Measurements from ENCODE around the gene TAF4B.

The TAF4B gene

DNA sequence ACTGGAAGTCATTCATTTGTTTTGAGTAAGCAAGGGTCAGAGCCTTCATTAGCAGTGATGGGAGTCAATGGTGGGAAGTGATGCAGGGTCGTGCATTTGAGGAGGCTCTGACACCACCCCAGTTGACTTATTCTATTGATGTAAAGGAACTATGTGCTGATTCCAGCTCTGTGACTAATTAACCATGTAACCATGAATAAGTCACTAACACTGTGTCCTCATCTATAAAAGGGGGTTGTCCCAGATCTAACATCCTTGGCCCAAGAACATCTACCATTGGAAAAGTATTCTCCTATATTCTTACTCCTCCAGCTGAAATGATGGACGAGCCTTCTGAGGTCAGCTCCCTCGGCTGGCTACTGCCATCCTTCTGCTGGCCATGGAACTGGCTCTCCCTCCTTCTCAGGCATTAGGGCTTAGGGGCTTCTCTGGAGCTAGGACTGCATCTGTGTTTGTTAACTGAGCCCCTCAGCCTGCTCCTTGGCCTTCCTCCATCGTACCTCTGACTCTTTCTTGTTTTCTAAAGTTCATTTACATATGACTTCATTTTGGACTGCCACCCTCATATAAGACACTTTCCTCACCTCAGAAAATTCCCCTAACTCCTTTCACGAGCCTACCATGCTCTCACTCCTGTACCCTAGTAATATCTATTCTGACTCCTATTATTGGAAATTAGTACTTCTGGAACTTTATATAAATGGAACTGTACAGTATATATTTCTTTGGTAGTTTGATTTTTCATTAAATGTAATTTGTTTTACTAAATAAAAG lies 206.6 kb downstream of the TAF4B start:
- TF ChIP-seq, protein P1, sequence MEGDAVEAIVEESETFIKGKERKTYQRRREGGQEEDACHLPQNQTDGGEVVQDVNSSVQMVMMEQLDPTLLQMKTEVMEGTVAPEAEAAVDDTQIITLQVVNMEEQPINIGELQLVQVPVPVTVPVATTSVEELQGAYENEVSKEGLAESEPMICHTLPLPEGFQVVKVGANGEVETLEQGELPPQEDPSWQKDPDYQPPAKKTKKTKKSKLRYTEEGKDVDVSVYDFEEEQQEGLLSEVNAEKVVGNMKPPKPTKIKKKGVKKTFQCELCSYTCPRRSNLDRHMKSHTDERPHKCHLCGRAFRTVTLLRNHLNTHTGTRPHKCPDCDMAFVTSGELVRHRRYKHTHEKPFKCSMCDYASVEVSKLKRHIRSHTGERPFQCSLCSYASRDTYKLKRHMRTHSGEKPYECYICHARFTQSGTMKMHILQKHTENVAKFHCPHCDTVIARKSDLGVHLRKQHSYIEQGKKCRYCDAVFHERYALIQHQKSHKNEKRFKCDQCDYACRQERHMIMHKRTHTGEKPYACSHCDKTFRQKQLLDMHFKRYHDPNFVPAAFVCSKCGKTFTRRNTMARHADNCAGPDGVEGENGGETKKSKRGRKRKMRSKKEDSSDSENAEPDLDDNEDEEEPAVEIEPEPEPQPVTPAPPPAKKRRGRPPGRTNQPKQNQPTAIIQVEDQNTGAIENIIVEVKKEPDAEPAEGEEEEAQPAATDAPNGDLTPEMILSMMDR (IDR thresholded peaks at IDR 0.05), result no peak

GRCh38 chr18:26434887-26435286 lies 208.6 kb downstream of the TAF4B start:
- TF ChIP-seq, protein P1 (IDR thresholded peaks at IDR 0.05), result no peak

DNA sequence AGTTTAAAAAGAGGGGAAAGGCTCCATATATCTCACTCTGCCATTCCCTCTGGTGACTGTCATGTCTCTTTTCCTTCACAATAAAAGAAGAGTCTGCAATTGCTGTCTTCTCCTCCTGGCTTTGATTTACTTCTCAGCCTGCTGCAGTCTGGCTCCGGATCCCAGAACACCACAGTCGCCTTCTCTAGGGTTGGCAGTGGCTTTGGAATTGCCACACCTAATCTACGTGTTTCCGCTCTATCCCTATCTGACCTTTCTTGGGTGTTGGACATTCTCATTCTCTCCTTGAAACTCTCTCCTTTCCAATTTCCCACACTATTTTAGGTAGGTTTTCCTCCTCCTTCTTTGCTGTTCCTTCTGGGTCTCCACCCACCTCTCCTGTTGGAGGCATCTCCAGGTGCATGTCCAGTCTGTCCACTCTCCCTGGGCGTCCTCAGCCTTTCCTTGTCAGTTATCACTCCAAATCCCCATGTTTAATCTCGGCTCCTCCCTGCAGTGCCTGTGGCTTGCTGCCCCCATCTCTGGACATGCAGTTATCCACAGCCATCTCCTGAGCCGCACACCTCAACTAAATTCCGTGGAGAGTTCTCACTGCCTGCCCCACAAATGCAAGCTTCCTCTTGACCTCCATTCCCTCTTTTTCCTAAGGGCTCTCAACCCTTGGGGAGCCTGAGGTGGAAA lies 209.3 kb downstream of the TAF4B start:
- TF ChIP-seq, protein P1 (IDR thresholded peaks at IDR 0.05), result no peak

DNA sequence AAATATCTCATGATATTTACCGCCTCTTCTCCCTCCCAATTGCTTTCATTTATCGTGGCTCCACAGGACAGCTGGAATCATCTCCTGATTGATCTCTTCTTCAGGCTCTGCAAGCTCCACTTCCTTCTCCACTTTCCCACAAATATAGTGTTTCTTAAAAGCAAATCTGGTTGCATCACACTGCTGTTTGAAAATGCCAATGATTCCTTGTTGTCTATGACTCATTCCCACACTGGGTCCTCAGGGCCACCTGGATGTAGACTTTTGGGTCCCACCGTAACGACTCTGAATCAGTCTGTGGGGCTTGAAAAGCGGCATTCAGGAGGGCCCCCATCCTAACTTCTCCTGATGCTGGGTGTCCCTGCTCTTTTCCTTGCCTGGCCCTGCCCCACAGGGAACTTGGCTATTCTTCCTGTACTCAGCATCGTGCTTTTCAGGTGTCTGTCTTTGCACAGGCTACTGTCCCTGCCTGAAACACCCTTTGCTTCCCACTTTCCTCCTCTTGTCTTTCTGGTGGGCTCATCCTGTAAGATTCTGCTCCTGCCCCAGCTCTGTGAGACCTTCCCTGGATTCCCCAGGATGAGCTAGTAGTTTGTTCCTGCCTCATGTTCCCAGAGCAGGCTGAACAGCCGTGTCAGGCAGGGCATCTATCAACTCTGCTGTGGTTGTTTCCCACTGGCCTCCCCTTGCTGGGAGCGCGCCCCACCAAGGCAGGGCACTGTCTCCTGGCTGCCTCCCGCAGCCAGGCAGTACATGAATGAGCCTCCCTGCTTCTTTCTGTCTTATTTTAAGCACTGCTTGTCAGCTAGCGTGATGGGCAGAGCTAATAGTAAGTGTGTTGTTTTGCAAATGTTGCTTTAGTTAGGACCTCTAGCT lies 210.2 kb downstream of the TAF4B start:
- TF ChIP-seq, protein P1 (IDR thresholded peaks at IDR 0.05), result no peak

DNA sequence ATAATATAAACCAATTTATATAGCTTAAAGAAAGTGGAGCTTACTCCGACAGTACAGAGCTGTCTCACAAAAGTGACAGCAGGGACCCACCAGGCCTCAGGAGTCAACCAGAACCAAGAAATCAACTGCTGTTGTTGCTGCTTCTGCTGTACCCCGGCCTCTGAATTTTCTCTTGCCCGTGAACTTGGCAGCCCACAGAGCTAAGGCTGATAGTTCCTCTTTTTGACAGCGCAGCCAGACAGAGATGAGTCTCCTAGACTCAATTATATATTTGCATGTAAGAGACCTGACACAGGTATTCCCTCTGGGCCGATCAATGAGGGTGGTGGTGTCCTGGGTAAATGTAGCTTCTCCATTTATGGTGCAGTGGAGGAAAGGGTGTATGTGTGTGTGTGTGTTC lies 212.7 kb downstream of the TAF4B start:
- TF ChIP-seq, protein P1 (IDR thresholded peaks at IDR 0.05), result no peak

GRCh38 chr18:26439537-26439936 lies 213.3 kb downstream of the TAF4B start:
- TF ChIP-seq, protein P1 (IDR thresholded peaks at IDR 0.05), result no peak

- TF ChIP-seq, protein P1 (IDR thresholded peaks at IDR 0.05), result no peak
These were observed 214.4 kb downstream of the TAF4B start for GRCh38 chr18:26440644-26441043.

All from LNCAP (cell line).